Measurements from ENCODE around the gene KANSL1L. TPM values are rescaled to one million over a fixed set of nuclear protein-coding genes. Genes with fewer than 3 reads are reported as not detected.

KANSL1L gene
- total RNA-seq, 3 donors from 2014 or later, result 1.5 to 2.7 (median 2.3) TPM

DNA sequence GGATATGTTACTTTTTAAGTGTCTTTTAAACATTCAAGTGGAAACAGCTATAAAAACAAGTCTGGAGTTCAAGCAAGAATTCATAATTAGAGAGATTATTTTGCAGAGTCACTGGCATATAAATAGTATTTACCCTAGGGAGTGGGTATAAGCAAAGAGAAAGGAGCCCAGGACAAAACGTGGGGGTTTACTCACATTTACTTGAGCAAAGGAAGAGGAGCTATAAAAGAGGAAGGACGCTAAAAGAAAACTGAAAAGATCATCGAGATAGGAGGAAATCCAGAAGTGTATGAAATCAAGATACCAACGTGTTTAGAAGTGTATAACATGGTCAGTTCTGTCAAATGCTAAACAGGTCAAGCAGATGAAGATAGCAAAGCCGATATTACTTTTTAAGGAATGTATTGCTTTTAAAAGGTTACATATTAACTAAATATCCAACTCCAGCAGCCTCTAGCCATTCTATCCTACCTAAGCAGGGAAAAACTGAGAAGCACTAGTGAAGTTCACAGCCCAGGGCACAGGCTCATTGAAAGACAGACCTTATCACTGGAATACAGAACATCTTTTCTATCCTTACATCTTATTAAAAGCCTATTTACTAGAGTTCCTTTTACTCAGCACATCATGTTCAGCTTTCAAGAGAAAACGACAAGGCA, 8.6 kb downstream of the KANSL1L start:
- Mint-ChIP-seq H3K4me1 (ENCODE audit: low read depth) (peaks cover 7% of the 10 kb centered on the region), H3K4me3 (no peak overlapping the region), H3K36me3 (ENCODE audit: insufficient read depth) (peaks cover 2% of the 10 kb centered on the region), H3K9me3 (no peaks in the 10 kb centered on the region), H3K27me3 (ENCODE audit: low read depth) (no peaks in the 10 kb centered on the region)
- no peak for ATAC-seq
- DNase-seq, result no peak

DNA sequence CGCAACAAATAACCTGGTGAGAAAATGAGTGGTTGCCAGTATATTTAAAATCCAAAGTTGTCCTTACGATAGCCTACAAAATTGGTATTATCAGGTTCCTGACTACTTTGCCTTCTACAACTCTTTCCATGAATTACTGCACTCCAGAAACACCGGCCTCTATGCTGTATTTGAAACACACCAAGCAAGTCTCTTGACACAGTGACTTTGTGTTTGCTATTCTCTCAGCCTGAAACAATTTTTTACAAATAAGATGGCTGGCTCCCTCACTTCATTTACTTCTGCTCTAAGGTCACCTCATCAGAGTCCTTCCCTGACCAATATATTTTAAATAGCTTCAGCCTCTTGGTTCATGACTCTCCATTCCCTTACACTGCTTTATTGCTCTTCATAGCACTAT, 12.2 kb downstream of the KANSL1L start:
- DNase-seq, result no peak
- ATAC-seq, result no peak

DNA sequence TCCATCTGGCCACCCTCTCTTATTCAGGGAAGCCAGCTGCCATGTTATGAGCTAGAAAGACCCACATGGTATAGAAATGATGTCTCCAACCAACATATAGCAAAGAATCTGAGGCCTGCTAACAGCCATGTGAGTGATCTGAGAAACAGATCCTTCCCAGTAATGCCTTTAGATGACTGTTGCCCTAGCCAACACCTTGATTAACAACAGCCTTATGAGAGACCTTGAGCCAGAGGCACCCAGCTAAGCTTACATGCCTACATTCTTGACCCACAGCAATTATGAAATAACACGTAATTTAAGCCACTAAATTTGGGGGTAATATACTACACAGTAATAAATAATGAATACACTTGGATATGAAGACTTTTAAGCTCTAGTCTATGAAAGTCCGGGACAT, 13.0 kb downstream of the KANSL1L start:
- DNase-seq (no peak), ATAC-seq (no peak)
- H3K36me3 Mint-ChIP-seq (ENCODE audit: insufficient read depth), result peaks cover 17% of the 10 kb centered on the region
- H3K4me1 Mint-ChIP-seq (ENCODE audit: low read depth), result peaks cover 6% of the 10 kb centered on the region
- H3K4me3 Mint-ChIP-seq, result no peak overlapping the region
- H3K9me3 Mint-ChIP-seq, result no peaks in the 10 kb centered on the region
- no peaks in the 10 kb centered on the region for H3K27me3 Mint-ChIP-seq (ENCODE audit: low read depth)

More for the DNA sequence above, 12.2 kb downstream of the KANSL1L start:
- Mint-ChIP-seq H3K27me3 (ENCODE audit: low read depth) (no peaks in the 10 kb centered on the region), H3K4me1 (ENCODE audit: low read depth) (peaks cover 7% of the 10 kb centered on the region), H3K9me3 (no peaks in the 10 kb centered on the region), H3K4me3 (no peak overlapping the region), H3K36me3 (ENCODE audit: insufficient read depth) (peaks cover 10% of the 10 kb centered on the region)

- Mint-ChIP-seq H3K9me3 (no peaks in the 10 kb centered on the region), H3K4me3 (no peak overlapping the region), H3K36me3 (ENCODE audit: insufficient read depth) (peaks cover 17% of the 10 kb centered on the region), H3K27me3 (ENCODE audit: low read depth) (no peaks in the 10 kb centered on the region), H3K4me1 (ENCODE audit: low read depth) (no peaks in the 10 kb centered on the region)
- ATAC-seq (no peak), DNase-seq (no peak)
Observed at GRCh38 chr2:210157526-210157925, 13.7 kb downstream of the KANSL1L start.

DNA sequence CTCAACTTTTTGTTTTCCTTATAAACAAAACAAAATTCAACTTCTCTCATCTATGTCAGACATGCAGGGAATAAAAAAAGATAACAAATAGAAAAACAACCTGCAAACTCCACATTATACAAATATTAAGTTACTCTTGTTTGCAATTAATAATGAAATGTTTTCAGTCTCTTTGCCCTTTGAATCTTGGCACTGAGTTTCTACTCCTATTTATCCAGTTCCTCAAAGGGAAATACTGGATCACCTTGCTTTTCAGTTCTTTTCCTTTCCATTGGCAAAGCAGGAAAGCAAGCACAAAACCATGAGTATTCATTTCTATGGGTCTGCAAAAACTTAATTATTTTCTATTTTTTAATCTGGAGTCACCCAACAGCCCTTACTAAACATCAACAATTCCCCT, 23.6 kb downstream of the KANSL1L start:
- no peaks in the 10 kb centered on the region for H3K4me1 Mint-ChIP-seq (ENCODE audit: low read depth)
- no peak overlapping the region for H3K4me3 Mint-ChIP-seq
- H3K36me3 Mint-ChIP-seq (ENCODE audit: insufficient read depth), result peaks cover 37% of the 10 kb centered on the region
- no peaks in the 10 kb centered on the region for H3K27me3 Mint-ChIP-seq (ENCODE audit: low read depth)
- peaks cover 24% of the 10 kb centered on the region for H3K9me3 Mint-ChIP-seq
- DNase-seq (no peak), ATAC-seq (no peak)

DNA sequence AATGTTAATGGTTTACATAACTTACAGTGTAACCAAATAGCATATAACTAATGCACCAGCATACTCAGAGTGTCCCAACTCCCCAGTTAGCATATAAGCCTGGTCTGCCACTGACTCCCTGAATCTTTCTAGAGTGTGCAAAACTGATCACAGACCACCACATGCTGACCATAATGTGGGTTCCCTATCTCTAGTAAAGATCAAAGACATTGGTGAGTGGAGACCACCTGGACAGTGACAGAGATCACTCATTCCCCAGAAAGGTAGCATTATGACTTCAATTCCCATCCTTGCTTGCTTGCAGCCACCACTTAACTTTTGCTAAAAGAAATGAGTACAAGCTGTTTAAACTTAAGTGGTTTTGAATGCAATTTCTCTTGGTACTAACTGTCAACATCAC, 39.0 kb downstream of the KANSL1L start:
- DNase-seq (no peak), ATAC-seq (no peak)
- peaks cover 5% of the 10 kb centered on the region for H3K4me1 Mint-ChIP-seq (ENCODE audit: low read depth)
- no peaks in the 10 kb centered on the region for H3K9me3 Mint-ChIP-seq
- no peaks in the 10 kb centered on the region for H3K27me3 Mint-ChIP-seq (ENCODE audit: low read depth)
- H3K4me3 Mint-ChIP-seq, result no peak overlapping the region
- H3K36me3 Mint-ChIP-seq (ENCODE audit: insufficient read depth), result peaks cover 8% of the 10 kb centered on the region

DNA sequence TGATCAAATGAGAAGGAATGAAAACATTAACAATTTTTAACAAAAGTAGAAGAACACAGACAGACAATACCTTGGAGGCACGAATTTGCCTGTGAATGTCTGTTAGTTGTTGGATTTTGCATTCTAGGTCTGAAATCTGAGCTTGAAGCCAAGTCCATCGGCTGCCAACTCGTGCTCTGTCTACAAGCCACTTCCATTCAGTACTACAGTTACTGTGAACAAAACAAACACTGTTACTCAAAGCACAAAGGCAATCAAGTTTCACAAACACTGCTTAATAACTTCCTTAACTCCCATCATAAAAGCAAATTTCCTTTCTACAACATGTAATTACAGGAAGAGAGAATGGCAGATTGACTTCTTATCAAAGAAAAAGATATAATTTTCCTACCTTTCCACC, 42.2 kb downstream of the KANSL1L start:
- Mint-ChIP-seq H3K4me1 (ENCODE audit: low read depth) (peaks cover 5% of the 10 kb centered on the region), H3K9me3 (peaks cover 15% of the 10 kb centered on the region), H3K36me3 (ENCODE audit: insufficient read depth) (peaks cover 30% of the 10 kb centered on the region), H3K4me3 (no peak overlapping the region), H3K27me3 (ENCODE audit: low read depth) (no peaks in the 10 kb centered on the region)
- DNase-seq (no peak), ATAC-seq (no peak)

DNA sequence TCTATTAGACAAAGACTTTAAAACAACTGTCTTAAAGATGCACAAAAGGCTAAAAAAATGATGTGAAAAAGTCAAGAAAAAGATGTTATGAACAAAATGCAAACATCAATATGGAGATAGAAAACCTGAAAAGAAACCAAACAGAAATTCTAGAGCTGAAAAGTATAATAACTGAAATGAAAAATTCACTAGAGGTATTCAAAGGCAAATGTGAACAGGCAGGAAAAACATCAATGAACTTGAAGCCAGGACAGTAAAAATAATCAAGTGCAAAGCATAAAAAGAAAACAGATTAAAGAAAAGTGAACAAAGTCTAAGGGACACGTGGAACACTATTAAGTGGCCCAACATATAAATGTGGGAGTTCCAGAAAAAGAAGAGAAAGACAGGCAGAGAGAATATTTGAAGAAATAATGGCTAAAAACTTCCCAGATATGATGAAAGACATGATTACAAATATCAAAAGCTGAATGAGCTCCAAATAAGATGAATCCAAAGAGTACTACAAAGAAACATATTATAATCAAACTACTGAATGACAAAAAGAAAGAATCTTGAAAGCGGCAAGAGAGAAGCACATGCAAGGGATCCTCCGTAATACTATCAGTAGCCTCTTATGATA, 57.5 kb downstream of the KANSL1L start:
- ATAC-seq, result no peak
- Mint-ChIP-seq H3K9me3 (peaks cover 24% of the 10 kb centered on the region), H3K27me3 (ENCODE audit: low read depth) (no peaks in the 10 kb centered on the region), H3K4me3 (no peak overlapping the region), H3K4me1 (ENCODE audit: low read depth) (peaks cover 2% of the 10 kb centered on the region), H3K36me3 (ENCODE audit: insufficient read depth) (peaks cover 38% of the 10 kb centered on the region)
- DNase-seq, result no peak

DNA sequence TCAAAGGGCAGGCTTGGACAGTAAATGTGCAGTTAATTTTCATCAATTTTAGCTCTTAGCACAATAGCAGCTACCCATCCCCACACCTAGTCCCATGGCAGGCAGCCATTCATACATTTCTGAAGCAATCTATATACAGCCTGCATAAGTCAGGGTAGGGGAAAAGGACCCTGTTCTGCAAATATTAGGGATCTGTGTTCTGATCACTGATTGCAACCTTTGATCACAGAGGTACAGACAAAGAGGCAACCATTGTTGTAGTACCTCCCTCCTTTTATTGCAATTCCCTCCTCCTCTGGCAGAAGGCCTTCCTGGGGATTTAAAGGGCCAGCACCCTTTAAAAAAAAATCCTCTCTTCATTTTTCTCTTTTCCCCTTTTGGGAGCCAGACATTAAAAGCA, 58.3 kb downstream of the KANSL1L start:
- H3K36me3 Mint-ChIP-seq (ENCODE audit: insufficient read depth), result peaks cover 38% of the 10 kb centered on the region
- ATAC-seq (no peak), DNase-seq (no peak)
- H3K4me1 Mint-ChIP-seq (ENCODE audit: low read depth), result peaks cover 2% of the 10 kb centered on the region
- no peaks in the 10 kb centered on the region for H3K27me3 Mint-ChIP-seq (ENCODE audit: low read depth)
- H3K9me3 Mint-ChIP-seq, result peaks cover 24% of the 10 kb centered on the region
- no peak overlapping the region for H3K4me3 Mint-ChIP-seq

- no peaks in the 10 kb centered on the region for H3K9me3 Mint-ChIP-seq
- DNase-seq (no peak), ATAC-seq (no peak)
- no peaks in the 10 kb centered on the region for H3K27me3 Mint-ChIP-seq (ENCODE audit: low read depth)
- H3K36me3 Mint-ChIP-seq (ENCODE audit: insufficient read depth), result peaks cover 15% of the 10 kb centered on the region
- H3K4me3 Mint-ChIP-seq, result no peak overlapping the region
- H3K4me1 Mint-ChIP-seq (ENCODE audit: low read depth), result no peaks in the 10 kb centered on the region
Observed at GRCh38 chr2:210099940-210100339, 71.3 kb downstream of the KANSL1L start.

DNA sequence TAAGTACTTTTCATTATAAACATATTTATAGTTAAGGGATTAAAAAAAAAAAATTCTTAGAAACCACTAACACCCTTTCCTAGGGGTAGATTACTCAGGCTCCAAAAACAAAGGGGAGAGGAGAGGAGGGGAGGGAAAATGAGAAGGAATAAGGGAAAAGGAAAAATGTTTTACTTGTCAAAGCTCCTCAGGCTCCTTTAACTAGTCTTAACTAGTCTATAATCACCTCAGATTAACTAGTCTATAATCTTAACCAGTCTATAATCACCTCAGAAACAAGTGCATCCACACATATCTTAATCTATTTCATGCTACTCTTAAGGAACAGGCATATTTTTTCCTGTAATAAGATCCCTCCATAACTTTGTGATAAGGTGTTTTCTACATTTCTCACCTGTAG, 76.4 kb downstream of the KANSL1L start:
- Mint-ChIP-seq H3K4me1 (ENCODE audit: low read depth) (no peaks in the 10 kb centered on the region), H3K4me3 (no peak overlapping the region), H3K27me3 (ENCODE audit: low read depth) (no peaks in the 10 kb centered on the region), H3K9me3 (no peaks in the 10 kb centered on the region), H3K36me3 (ENCODE audit: insufficient read depth) (no peaks in the 10 kb centered on the region)
- no peak for DNase-seq
- ATAC-seq, result no peak

DNA sequence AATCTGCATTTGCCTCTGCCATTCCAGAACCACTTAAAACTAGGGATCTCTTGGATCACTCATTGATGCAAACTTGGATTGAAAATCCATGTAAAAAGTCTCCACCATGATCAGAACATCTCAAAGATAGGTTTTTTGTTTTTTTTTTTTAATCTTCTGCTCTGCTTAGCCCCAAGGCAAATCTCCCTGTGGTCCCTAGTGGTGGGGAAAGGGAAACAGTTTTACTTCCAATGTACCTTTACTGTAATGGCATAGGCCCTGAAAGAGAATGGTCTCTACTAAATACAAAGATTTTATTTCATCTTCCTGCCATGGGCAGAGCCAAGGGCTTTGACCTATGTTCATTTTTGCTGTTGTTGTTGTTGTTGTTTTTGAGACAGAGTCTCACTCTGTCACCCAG, 78.4 kb downstream of the KANSL1L start:
- no peak for DNase-seq
- Mint-ChIP-seq H3K4me1 (ENCODE audit: low read depth) (no peaks in the 10 kb centered on the region), H3K27me3 (ENCODE audit: low read depth) (no peaks in the 10 kb centered on the region), H3K4me3 (no peak overlapping the region), H3K36me3 (ENCODE audit: insufficient read depth) (no peaks in the 10 kb centered on the region), H3K9me3 (no peaks in the 10 kb centered on the region)
- no peak for ATAC-seq

DNA sequence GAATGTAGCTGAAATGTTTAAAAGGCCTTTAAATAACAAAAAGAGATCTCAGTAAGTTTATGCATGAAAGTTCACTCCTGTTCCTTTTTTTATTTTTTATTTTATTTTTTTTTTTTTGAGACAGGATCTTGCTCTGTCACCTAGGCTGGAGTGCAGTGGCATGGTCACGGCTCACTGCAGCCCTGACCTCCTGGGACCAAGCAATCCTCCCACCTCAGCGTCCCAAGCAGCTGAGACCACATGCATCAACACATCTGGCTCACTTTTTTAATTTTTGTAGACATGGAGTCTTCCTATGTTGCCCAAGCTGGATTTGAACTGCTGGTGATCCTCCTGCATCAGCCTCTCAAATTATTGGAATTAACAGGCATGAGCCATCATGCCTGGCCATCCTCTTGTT, 84.3 kb downstream of the KANSL1L start:
- H3K4me3 Mint-ChIP-seq, result no peak overlapping the region
- no peak for ATAC-seq
- DNase-seq, result no peak
- no peaks in the 10 kb centered on the region for H3K36me3 Mint-ChIP-seq (ENCODE audit: insufficient read depth)
- H3K4me1 Mint-ChIP-seq (ENCODE audit: low read depth), result no peaks in the 10 kb centered on the region
- H3K9me3 Mint-ChIP-seq, result no peaks in the 10 kb centered on the region
- no peaks in the 10 kb centered on the region for H3K27me3 Mint-ChIP-seq (ENCODE audit: low read depth)

DNA sequence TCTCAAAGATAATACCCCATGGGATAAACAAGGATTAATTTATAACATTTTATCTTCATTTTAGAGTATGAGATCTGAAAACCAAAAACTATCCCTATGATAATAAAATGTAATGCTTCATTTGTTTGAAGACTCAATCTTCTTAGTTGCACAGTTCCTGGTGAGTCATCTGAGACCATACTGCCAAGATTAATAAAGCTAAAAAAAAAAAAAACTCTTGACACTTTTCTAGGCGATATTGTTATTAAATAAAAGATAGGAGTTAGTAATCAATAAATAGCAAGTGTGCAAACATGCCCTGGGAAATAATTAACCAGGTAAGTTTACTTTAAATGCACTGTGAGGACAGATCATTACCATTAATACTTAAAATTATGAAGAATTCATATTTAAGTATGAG, 84.9 kb downstream of the KANSL1L start:
- Mint-ChIP-seq H3K4me3 (no peak overlapping the region), H3K27me3 (ENCODE audit: low read depth) (no peaks in the 10 kb centered on the region), H3K36me3 (ENCODE audit: insufficient read depth) (no peaks in the 10 kb centered on the region), H3K4me1 (ENCODE audit: low read depth) (no peaks in the 10 kb centered on the region), H3K9me3 (no peaks in the 10 kb centered on the region)
- no peak for ATAC-seq
- no peak for DNase-seq

GRCh38 chr2:210072922-210073509, 98.2 kb downstream of the KANSL1L start:
- Mint-ChIP-seq H3K4me3 (no peak overlapping the region), H3K27me3 (ENCODE audit: low read depth) (no peaks in the 10 kb centered on the region)
- DNase-seq, result no peak

More at GRCh38 chr2:210072922-210073509, 98.2 kb downstream of the KANSL1L start:
- Mint-ChIP-seq H3K9me3 (no peaks in the 10 kb centered on the region), H3K4me1 (ENCODE audit: low read depth) (no peaks in the 10 kb centered on the region), H3K36me3 (ENCODE audit: insufficient read depth) (peaks cover 3% of the 10 kb centered on the region)
- ATAC-seq, result no peak
